Endothelial cell (in vitro differentiated cells): ENCODE data around the gene SRSF12. TPM values are rescaled to one million over a fixed set of nuclear protein-coding genes. Genes with fewer than 3 reads are reported as not detected.

ENCODE experiments used
- DNase-seq: peaks from one replicate; pipeline ENCODE4 v3.0.0; 2021; ENCODE audit warnings: low spot score
- H3K27ac Mint-ChIP-seq: one replicate; pipeline ENCODE4 v1.8.0; 2021; ENCODE audit warnings: mixed read lengths, inconsistent platforms; ENCODE audit not compliant: unreplicated experiment
- H3K27me3 Mint-ChIP-seq: one replicate; pipeline ENCODE4 v1.8.0; 2021; ENCODE audit warnings: mild to moderate bottlenecking, moderate library complexity, mixed read lengths, inconsistent platforms; ENCODE audit not compliant: unreplicated experiment
- H3K36me3 Mint-ChIP-seq: one replicate; pipeline ENCODE4 v1.8.0; 2021; ENCODE audit warnings: mild to moderate bottlenecking, low read depth, mixed read lengths, inconsistent platforms; ENCODE audit not compliant: unreplicated experiment
- H3K4me1 Mint-ChIP-seq: one replicate; pipeline ENCODE4 v1.8.0; 2021; ENCODE audit warnings: mild to moderate bottlenecking, mixed read lengths, inconsistent platforms; ENCODE audit not compliant: unreplicated experiment
- H3K4me3 Mint-ChIP-seq: one replicate; pipeline ENCODE4 v1.8.0; 2021; ENCODE audit warnings: mild to moderate bottlenecking, mixed read lengths, inconsistent platforms; ENCODE audit not compliant: unreplicated experiment
- H3K9me3 Mint-ChIP-seq: one replicate; pipeline ENCODE4 v1.8.0; 2021; ENCODE audit warnings: mixed read lengths, inconsistent platforms; ENCODE audit not compliant: unreplicated experiment
- long read RNA-seq: library from polyadenylated mRNA; unstranded; transcript quantifications from one replicate; pipeline ENCODE4 v2.0.0, GENCODE V29; 2020; ENCODE audit not compliant: unreplicated experiment
- total RNA-seq: library from RNA; stranded (reverse); fragmentation: NEBNext Ultra II Directional; extraction: Animal tissue kit (Norgen Biotek cat#: 25700); gene quantifications from one replicate; pipeline ENCODE4 v1.2.1, GENCODE V29; 2021; ENCODE audit not compliant: unreplicated experiment
- TF ChIP-seq, protein P1 (sequence below): fragments of 200-600 bp; sonication (generic); IDR thresholded peaks from one replicate; pipeline ENCODE4 v1.5.0; 2021; ENCODE audit warnings: antibody characterized with exemption; ENCODE audit not compliant: unreplicated experiment

The SRSF12 gene
- 3.9 TPM for total RNA-seq
- long read RNA-seq, partial matches to known transcripts = 0 of 1 reads
- long read RNA-seq, other reads (novel, unspliced or antisense) = 1 of 1 reads

DNA sequence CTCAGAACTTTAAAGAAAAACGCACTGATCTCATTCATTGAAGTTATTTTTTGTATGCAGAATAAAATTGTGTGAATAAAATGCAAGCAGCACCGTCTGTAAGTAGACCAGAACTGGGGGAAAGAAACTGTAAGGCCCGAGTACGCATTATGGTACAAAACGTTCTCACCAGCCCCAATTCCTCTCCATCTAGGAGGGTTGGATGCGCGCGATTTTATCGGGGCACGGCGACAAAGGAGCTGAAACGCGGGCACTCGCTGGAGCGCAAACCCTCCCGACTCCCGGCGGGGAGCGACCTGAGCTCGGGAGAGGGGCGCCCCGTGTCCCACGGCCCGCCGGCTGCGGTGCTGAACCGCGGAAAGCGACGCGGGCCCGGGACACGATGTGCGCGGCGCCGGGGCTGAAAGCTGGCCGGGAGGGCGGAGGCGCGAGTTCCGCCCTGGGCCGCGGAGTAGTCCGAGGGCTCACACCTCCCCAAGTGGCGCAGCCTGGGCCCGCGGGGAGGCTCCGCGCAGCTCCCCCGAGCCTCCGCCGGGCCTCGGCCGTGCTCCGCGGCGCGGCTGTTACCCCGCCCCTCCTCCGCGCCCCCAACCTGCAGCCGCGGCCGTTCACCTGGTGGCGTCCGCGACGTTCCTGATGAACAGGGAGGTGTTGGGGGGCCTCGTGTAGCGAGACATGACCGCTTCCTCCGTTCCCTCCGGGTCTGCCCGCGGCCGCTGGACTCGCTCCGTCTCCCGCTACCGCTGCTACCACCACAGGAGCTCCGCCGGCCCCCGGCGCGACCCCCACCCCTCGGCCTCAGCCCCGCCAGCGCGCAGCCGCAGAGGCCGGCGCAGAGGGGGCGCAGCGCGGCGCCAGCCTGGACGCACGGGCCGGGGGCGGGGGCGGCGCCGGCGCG, at the start of gene SRSF12:
Gene SRSF12, minus strand, starts transcription at position 861 of the 898 bp plus-strand sequence. Its CDS starts 184 bp downstream, at position 677.
- TF ChIP-seq, protein P1, sequence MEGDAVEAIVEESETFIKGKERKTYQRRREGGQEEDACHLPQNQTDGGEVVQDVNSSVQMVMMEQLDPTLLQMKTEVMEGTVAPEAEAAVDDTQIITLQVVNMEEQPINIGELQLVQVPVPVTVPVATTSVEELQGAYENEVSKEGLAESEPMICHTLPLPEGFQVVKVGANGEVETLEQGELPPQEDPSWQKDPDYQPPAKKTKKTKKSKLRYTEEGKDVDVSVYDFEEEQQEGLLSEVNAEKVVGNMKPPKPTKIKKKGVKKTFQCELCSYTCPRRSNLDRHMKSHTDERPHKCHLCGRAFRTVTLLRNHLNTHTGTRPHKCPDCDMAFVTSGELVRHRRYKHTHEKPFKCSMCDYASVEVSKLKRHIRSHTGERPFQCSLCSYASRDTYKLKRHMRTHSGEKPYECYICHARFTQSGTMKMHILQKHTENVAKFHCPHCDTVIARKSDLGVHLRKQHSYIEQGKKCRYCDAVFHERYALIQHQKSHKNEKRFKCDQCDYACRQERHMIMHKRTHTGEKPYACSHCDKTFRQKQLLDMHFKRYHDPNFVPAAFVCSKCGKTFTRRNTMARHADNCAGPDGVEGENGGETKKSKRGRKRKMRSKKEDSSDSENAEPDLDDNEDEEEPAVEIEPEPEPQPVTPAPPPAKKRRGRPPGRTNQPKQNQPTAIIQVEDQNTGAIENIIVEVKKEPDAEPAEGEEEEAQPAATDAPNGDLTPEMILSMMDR = no peak
- H3K27ac Mint-ChIP-seq = peak within 1 kb of the TSS; percentile 37
- peak within 1 kb of the TSS; percentile 94 for H3K4me3 Mint-ChIP-seq
- DNase-seq = peak; percentile 43
- H3K9me3 Mint-ChIP-seq = no peaks in the 10 kb centered on the region
- peaks cover 4% of the 10 kb centered on the region for H3K36me3 Mint-ChIP-seq
- peaks cover 4% of the 10 kb centered on the region for H3K27me3 Mint-ChIP-seq
- H3K4me1 Mint-ChIP-seq = peaks cover 6% of the 10 kb centered on the region

DNA sequence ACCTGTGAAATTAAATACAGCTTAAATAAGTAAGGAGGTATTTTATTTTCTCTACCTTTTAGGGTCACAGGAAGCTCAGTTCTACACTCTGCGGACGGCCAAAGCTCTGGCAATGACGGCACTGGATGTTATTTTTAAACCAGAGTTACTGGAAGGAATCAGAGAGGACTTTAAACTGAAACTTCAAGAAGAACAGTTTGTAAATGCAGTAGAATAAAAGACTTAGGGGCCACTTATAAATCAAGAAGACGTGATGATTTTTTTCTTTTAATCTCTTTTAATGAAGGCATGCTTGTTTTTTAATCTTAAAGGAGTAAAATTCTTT, 44.1 kb upstream of the SRSF12 start:
- H3K4me1 Mint-ChIP-seq = no peaks in the 10 kb centered on the region
- DNase-seq = no peak
- H3K36me3 Mint-ChIP-seq = no peaks in the 10 kb centered on the region

DNA sequence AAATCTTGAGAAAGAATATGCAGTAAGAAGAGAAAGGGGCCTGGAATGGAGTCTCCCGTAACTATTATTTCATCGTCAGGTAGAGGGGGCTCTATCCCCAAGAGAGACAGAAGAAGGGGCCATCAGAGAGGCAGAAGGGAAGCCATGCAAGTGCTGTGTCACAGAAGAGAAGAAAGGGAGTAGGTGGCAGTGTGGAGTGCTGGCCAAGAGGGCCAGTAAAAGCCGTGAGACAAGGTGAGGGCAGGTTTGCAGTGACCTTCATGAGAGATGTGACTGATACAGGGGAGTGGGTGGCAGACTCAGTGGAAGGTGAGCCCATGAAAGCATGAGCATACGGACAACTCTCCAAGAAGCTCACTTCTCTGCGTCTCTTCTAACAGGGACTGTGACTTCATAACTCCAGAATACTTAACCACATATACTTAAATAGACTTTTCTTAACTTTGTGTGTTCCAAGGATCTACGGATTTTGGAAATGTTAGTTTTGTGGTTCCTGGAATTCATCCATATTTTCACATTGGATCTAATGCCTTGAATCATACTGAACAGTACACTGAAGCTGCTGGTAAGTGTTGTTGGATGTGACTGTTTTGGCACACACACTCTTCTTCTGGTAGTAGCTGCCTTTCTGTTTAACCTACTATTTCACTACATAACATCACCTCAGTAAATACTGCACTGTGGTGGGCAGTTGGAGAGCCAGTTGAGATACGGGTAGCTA, 43.6 kb upstream of the SRSF12 start:
- TF ChIP-seq, protein P1 = no peak
- no peak overlapping the region for H3K4me3 Mint-ChIP-seq
- H3K9me3 Mint-ChIP-seq = no peaks in the 10 kb centered on the region
- no peaks in the 10 kb centered on the region for H3K4me1 Mint-ChIP-seq
- no peaks in the 10 kb centered on the region for H3K36me3 Mint-ChIP-seq
- H3K27ac Mint-ChIP-seq = no peak overlapping the region
- no peak for DNase-seq
- peaks cover 2% of the 10 kb centered on the region for H3K27me3 Mint-ChIP-seq

More for the DNA sequence above, 44.1 kb upstream of the SRSF12 start:
- H3K27ac Mint-ChIP-seq = no peak overlapping the region
- TF ChIP-seq, protein P1 = no peak
- H3K27me3 Mint-ChIP-seq = peaks cover 2% of the 10 kb centered on the region
- H3K9me3 Mint-ChIP-seq = no peaks in the 10 kb centered on the region
- H3K4me3 Mint-ChIP-seq = no peak overlapping the region

DNA sequence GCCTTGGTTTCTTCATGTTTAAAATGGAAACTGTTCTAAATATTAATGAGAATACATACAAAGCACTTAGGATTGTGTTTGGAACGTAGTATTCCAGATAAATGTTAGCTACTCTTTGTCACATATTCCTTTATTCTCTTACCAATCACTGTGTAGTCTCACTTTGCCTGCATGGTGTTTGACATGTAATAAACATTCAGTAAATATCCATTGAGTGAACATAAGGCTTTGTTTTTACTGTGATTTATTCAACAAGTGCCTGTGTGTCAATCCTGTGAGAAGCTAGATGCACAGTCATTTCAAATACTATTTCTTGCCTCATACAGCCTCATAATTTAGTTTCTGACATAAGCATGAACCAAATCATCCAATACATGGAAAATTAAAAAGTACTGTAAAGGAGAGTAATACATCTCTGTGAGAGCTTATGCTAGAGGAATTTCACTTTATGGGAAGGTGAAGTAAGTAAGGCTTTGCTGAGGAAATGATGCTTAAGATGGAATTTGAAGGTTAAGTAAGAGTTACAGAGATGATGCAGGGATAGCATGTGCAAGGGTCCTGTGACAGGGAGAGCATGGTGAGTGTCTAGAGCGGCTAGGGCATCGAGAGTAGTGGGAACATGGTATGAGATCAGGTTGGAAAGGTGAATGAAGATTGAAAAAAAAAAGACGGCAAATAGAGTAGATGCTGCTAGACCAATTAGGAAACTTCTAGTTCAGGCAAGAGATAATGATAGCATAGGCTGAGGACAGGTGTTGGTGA, 42.6 kb upstream of the SRSF12 start:
- no peaks in the 10 kb centered on the region for H3K4me1 Mint-ChIP-seq
- peaks cover 2% of the 10 kb centered on the region for H3K27me3 Mint-ChIP-seq
- no peaks in the 10 kb centered on the region for H3K36me3 Mint-ChIP-seq
- no peak overlapping the region for H3K27ac Mint-ChIP-seq
- TF ChIP-seq, protein P1 = no peak
- DNase-seq = no peak
- no peaks in the 10 kb centered on the region for H3K9me3 Mint-ChIP-seq
- no peak overlapping the region for H3K4me3 Mint-ChIP-seq
